HFF-Myc (cell line): ENCODE results near the gene CDK5RAP2.
A peak's percentile ranks its signal among the peaks of the same experiment; 100 is the strongest.
"Not testable (repeated sequence)": the region's sequence is repeated elsewhere in the genome, so short reads cannot be mapped to it uniquely, and the experiment has no call there.

ENCODE experiments used
- DNase-seq: peaks from one replicate; pipeline ENCODE4 v3.0.0-alpha.2; 2011; ENCODE audit warnings: low read depth; ENCODE audit errors: extremely low read depth
- H3K4me3 ChIP-seq: replicated peaks from 2 replicates; pipeline ENCODE4 v1.5.1; 2011; ENCODE audit warnings: low read depth, mild to moderate bottlenecking, control low read depth, low read length
- TF ChIP-seq, protein P1 (sequence below): IDR thresholded peaks from 2 replicates; pipeline ENCODE4 v1.5.1; 2012; ENCODE audit warnings: mild to moderate bottlenecking, low read depth, low read length, control low read depth; ENCODE audit errors: missing control alignments

The CDK5RAP2 gene

DNA sequence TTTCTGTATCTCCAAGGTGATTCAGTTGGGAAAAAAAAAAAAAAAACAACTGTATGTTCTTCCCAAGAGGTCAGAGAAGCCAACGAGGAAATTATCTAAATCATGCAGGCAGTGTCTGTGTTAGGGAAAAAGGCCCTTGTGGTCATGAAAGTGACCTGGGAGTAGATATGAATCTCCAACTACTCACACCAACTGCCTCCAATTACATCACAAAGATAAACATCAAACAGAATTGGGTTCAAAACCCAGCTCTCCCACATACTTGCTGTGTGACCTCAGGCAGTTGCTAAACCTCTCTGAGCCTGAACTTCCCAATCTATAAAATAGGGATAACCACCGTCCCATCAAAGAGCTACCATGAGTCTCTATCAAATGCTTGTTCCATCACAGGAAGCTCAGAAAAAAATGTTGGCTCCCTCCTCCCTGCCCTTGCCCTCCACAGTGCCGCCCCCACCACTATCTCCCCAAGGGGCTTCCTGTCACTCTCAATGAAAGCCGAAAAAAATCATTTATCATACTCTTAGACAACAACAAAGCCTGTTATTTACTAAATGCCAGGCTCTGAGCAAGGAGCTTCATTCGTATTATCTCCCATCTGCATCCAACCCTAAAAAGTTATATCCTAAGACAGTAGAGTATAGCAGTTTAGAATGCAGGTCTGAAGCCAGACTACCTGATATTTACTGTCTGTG lies 42.9 kb downstream of the CDK5RAP2 start:
- no peak overlapping the region for H3K4me3 ChIP-seq
- no peak for DNase-seq
- TF ChIP-seq, protein P1, sequence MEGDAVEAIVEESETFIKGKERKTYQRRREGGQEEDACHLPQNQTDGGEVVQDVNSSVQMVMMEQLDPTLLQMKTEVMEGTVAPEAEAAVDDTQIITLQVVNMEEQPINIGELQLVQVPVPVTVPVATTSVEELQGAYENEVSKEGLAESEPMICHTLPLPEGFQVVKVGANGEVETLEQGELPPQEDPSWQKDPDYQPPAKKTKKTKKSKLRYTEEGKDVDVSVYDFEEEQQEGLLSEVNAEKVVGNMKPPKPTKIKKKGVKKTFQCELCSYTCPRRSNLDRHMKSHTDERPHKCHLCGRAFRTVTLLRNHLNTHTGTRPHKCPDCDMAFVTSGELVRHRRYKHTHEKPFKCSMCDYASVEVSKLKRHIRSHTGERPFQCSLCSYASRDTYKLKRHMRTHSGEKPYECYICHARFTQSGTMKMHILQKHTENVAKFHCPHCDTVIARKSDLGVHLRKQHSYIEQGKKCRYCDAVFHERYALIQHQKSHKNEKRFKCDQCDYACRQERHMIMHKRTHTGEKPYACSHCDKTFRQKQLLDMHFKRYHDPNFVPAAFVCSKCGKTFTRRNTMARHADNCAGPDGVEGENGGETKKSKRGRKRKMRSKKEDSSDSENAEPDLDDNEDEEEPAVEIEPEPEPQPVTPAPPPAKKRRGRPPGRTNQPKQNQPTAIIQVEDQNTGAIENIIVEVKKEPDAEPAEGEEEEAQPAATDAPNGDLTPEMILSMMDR, result no peak

DNA sequence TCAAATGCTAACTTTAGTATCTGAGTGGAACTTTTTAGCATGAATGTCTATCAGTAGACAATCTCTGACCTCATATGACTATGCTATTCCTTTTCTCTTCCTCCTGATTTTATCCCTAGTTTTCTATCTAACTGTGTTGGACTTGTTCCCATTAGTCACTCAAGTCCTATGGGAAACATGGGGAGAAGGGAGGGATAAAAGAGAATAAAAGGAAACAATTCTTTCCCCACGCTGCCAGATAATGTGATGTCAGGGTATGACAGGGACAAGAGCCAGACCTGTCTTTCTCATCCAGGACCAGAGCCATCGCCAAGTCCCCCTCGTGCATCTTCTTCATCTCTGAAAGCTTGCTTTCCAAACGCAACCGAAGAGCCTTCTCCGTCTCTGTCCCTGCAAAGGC lies 43.9 kb downstream of the CDK5RAP2 start:
- no peak overlapping the region for H3K4me3 ChIP-seq
- no peak for DNase-seq
- TF ChIP-seq, protein P1, result no peak

DNA sequence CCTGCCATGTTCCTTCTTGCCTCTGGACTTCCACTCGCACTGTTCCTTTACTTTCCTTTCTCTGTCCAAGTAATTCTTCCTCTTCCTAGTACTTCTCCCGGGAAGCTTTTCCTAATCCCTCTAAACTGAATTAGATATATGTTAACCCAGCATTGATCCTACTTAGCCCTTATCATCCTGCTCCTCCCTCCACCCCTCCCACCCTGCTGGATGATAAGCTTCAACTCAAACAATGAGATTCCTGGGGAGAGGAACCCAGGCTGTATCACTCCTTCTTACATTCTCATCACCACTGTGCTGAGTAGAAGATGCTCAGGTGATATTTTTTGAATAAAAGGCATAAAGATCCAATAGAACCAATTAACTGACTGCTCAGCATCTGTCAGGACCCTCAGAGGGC lies 45.7 kb downstream of the CDK5RAP2 start:
- TF ChIP-seq, protein P1, result no peak
- DNase-seq, result no peak

DNA sequence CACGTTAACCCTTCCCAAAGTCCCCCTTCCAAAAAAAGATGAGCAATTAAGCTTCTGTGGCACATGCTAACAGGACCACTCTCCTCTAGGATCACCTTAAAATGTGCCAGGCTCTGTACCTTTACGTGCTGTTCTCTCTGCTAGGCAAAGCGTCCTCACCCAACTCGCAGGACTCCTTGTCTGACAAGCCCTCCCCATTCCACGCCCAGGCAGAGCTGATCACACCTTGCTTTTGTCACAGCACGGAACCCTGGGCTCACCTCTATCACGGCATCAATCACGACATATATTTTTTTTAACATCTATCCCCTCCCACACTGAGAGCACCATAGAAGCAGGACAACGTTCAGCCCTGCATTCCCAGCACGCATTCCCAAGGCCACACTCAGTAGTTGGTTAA lies 47.1 kb downstream of the CDK5RAP2 start:
- DNase-seq, result no peak
- TF ChIP-seq, protein P1, result no peak
- no peak overlapping the region for H3K4me3 ChIP-seq

More for the DNA sequence above, 45.7 kb downstream of the CDK5RAP2 start:
- no peak overlapping the region for H3K4me3 ChIP-seq

DNA sequence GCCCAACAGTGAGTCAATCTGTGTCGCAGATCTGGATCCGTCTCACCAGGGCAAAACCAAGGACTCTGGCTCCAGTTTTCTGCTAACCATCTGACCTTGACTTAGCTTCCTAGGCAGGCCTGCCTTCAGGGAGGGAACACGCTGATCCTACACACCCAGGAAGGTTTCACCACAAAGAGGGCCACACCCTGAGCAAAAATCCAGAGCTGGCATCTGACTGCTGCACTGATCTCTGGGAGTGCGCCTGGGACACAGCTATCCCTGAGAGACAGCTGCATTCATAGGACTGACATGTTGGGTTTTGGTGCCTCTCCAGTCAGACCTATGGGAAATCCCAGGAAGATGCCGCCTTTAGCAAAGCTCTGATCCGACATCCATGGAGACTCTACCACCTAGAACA lies 47.5 kb downstream of the CDK5RAP2 start:
- peak; percentile 14 for DNase-seq
- TF ChIP-seq, protein P1, result no peak
- H3K4me3 ChIP-seq, result no peak overlapping the region

DNA sequence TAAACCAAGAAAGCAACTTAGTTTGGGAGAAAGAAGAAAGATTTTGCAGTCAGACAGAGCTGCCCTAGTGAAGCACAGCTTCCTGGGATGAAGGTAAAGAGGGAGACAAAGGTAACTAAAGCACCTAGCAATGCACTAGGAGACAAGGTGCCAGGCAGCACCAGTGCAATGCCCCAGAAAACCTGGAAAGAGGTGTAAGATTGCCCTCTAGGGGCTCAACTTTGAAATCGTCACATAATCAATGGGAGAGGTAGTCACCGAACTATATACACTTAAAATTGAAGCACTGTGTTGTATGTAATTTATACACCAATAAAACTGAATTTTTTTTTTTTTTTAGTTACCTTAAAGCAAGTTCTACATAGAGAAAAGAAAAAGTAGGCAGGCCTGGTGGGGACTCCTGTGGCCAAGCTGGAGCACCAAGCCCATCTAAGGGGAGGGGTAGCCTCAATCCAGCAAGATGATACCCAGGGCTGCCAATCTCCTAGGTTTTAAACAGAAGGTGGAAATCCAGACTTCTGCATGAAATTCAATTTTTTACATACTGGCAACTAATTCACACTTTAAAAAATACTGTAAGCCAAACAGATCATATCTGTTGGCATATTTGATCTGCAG lies 48.2 kb downstream of the CDK5RAP2 start:
- TF ChIP-seq, protein P1, result peak; percentile 48
- DNase-seq, result peak; percentile 15
- H3K4me3 ChIP-seq, result no peak overlapping the region

DNA sequence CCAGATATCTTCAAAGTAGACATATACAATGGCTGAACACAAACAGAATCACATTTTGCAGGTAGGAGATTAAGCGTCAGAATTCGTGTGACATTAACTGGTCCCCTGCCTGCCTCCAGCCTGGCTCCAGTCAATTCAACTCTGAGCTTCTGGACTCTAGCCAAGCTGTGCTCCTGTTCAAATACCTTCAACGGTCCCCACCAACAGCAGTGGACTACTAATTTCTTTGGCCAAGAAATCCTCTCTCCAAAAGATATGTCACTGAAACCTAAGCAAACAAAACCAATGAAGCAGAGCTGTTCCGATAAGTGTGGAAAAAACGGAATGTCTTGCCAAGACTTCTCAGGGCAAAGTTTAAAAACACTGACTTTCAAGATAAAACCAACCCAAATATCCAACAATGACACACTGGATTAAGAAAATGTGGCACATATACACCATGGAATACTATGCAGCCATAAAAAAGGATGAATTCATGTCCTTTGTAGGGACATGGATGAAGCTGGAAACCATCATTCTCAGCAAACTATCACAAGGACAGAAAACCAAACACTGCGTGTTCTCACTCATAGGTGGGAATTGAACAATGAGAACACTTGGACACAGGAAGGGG lies 49.6 kb downstream of the CDK5RAP2 start:
- DNase-seq, H3K4me3 ChIP-seq: not testable (repeated sequence)
